Suprapubic skin (tissue), 4 donors: Measurements from ENCODE around the gene ABLIM2. TPM values are rescaled to one million over a fixed set of nuclear protein-coding genes. Genes with fewer than 3 reads are reported as not detected.

Experiments
- DNase-seq, 2 donors: peaks; one replicate each; pipeline ENCODE4 v3.0.0-alpha.2; 2019; ENCODE audit warnings: low spot score in 2 of 2
- H3K27ac ChIP-seq: fragments of 200-600 bp; sonication (generic); one replicate; pipeline ENCODE4 v1.5.1; 2019
- H3K27me3 ChIP-seq: fragments of 200-600 bp; sonication (generic); one replicate; pipeline ENCODE4 v1.5.1; 2019
- H3K36me3 ChIP-seq: fragments of 200-600 bp; sonication (generic); one replicate; pipeline ENCODE4 v1.5.1; 2019
- H3K4me1 ChIP-seq: fragments of 200-600 bp; sonication (generic); one replicate; pipeline ENCODE4 v1.5.1; 2019
- H3K4me3 ChIP-seq: fragments of 200-600 bp; sonication (generic); one replicate; pipeline ENCODE4 v1.5.1; 2019; ENCODE audit warnings: mild to moderate bottlenecking
- H3K9me3 ChIP-seq: fragments of 200-600 bp; sonication (generic); one replicate; pipeline ENCODE4 v1.5.1; 2019
- CTCF ChIP-seq, 2 donors: fragments of 200-600 bp in 1 of 2; fragments of 450-650 bp in 1 of 2; sonication (generic) in 1 of 2; IDR thresholded peaks; one replicate each; pipeline ENCODE4 v1.5.1; 2016 to 2019; ENCODE audit warnings: antibody characterized with exemption in 2 of 2, mild to moderate bottlenecking in 1 of 2, moderate library complexity in 1 of 2
- EP300 ChIP-seq: sonication (generic); formaldehyde crosslinking; IDR thresholded peaks from one replicate; pipeline ENCODE4 v1.6.1; 2017; ENCODE audit warnings: antibody characterized with exemption
- POLR2A ChIP-seq, 2 donors: fragments of 450-650 bp; IDR thresholded peaks; one replicate each; pipeline ENCODE4 v1.6.1; 2017; ENCODE audit warnings: antibody characterized with exemption in 2 of 2, mild to moderate bottlenecking in 2 of 2, moderate library complexity in 2 of 2
- POLR2AphosphoS5 ChIP-seq, 3 donors: sonication (generic); formaldehyde crosslinking; IDR thresholded peaks; one replicate each; pipeline ENCODE4 v1.6.1; 2017; ENCODE audit warnings: antibody characterized with exemption in 3 of 3
- WGBS: methylation state at CpG from one replicate; pipeline ENCODE4 v1.1.5; 2018; 5-methylcytosine and 5-hydroxymethylcytosine counted together
- total RNA-seq, 4 donors: library from RNA; depleted of rRNA; stranded (reverse); fragments of >200 nt; gene quantifications; one replicate each; pipeline ENCODE4 v1.1.0, GENCODE V29; 2016

ABLIM2 gene
- total RNA-seq, 4 donors from 2014 or later: 11.2 to 16.9 (median 13.3) TPM

- H3K36me3 ChIP-seq: no peaks in the 10 kb centered on the region
- no peak overlapping the region for H3K4me3 ChIP-seq
- TF ChIP-seq POLR2AphosphoS5 (IDR thresholded peaks at IDR 0.05) (no peak), CTCF (IDR thresholded peaks at IDR 0.05) (no peak), POLR2A (IDR thresholded peaks at IDR 0.05) (no peak), EP300 (no peak)
- WGBS: 88% methylated on average over 16 of the region's 22 CpGs
- no peak overlapping the region for H3K27ac ChIP-seq
- DNase-seq: no peak
- no peaks in the 10 kb centered on the region for H3K9me3 ChIP-seq
- peaks cover 12% of the 10 kb centered on the region for H3K27me3 ChIP-seq
- H3K4me1 ChIP-seq: peaks cover 3% of the 10 kb centered on the region
Observed at GRCh38 chr4:8085491-8086117, 73.0 kb downstream of the ABLIM2 start.

- no peak for TF ChIP-seq POLR2A (IDR thresholded peaks at IDR 0.05)
- no peak for TF ChIP-seq CTCF (IDR thresholded peaks at IDR 0.05)
- no peak for TF ChIP-seq POLR2AphosphoS5 (IDR thresholded peaks at IDR 0.05)
- no peak for TF ChIP-seq EP300
- 87% methylated on average over 26 of the region's 27 CpGs for WGBS
- no peaks in the 10 kb centered on the region for H3K9me3 ChIP-seq
- no peaks in the 10 kb centered on the region for H3K36me3 ChIP-seq
- H3K4me1 ChIP-seq: peaks cover 3% of the 10 kb centered on the region
- H3K27me3 ChIP-seq: peaks cover 12% of the 10 kb centered on the region
- no peak overlapping the region for H3K4me3 ChIP-seq
- H3K27ac ChIP-seq: no peak overlapping the region
- DNase-seq: no peak
Observed at GRCh38 chr4:8084712-8085490, 73.7 kb downstream of the ABLIM2 start.

- peaks cover 3% of the 10 kb centered on the region for H3K4me1 ChIP-seq
- no peak for TF ChIP-seq EP300
- no peaks in the 10 kb centered on the region for H3K9me3 ChIP-seq
- 74% methylated on average over 12 of the region's 17 CpGs for WGBS
- DNase-seq: no peak
- H3K4me3 ChIP-seq: no peak overlapping the region
- peaks cover 12% of the 10 kb centered on the region for H3K27me3 ChIP-seq
- no peak overlapping the region for H3K27ac ChIP-seq
- H3K36me3 ChIP-seq: no peaks in the 10 kb centered on the region
Observed at GRCh38 chr4:8084031-8084660, 74.5 kb downstream of the ABLIM2 start.

GRCh38 chr4:8083086-8083825, 75.4 kb downstream of the ABLIM2 start:
- DNase-seq: no peak
- TF ChIP-seq CTCF (IDR thresholded peaks at IDR 0.05) (no peak), POLR2AphosphoS5 (IDR thresholded peaks at IDR 0.05) (no peak), EP300 (no peak), POLR2A (IDR thresholded peaks at IDR 0.05) (no peak)
- Histone ChIP-seq H3K27ac (no peak overlapping the region), H3K4me3 (no peak overlapping the region), H3K9me3 (no peaks in the 10 kb centered on the region), H3K27me3 (peaks cover 11% of the 10 kb centered on the region), H3K36me3 (no peaks in the 10 kb centered on the region), H3K4me1 (peaks cover 3% of the 10 kb centered on the region)
- WGBS: 84% methylated on average over 14 of the region's 21 CpGs

GRCh38 chr4:8082517-8083055, 76.0 kb downstream of the ABLIM2 start:
- Histone ChIP-seq H3K27me3 (peaks cover 9% of the 10 kb centered on the region), H3K9me3 (no peaks in the 10 kb centered on the region), H3K36me3 (no peaks in the 10 kb centered on the region), H3K4me1 (peaks cover 3% of the 10 kb centered on the region), H3K4me3 (no peak overlapping the region), H3K27ac (no peak overlapping the region)
- TF ChIP-seq EP300 (no peak), CTCF (IDR thresholded peaks at IDR 0.05) (no peak), POLR2A (IDR thresholded peaks at IDR 0.05) (no peak), POLR2AphosphoS5 (IDR thresholded peaks at IDR 0.05) (no peak)
- WGBS: 66% methylated on average over 10 of the region's 10 CpGs
- DNase-seq: no peak
